Head of caudate nucleus (tissue), 42 donors: ENCODE results near the gene RPF1.
"Not testable (repeated sequence)": the region's sequence is repeated elsewhere in the genome, so short reads cannot be mapped to it uniquely, and the experiment has no call there.

ENCODE experiments used
- DNase-seq, 42 donors: peaks; one replicate each; pipeline versions ENCODE4 v3.0.0 to v3.0.0-alpha.2; 2020 to 2021; ENCODE audit warnings: mixed read lengths in 7 of 42
- intact Hi-C: fragments of 100-400 bp; cut with DNase I; formaldehyde crosslinking; loops from one replicate; pipeline ENCODE4 v1.15.0; 2022

Gene RPF1

GRCh38 chr1:84478876-84479868 lies at the start of gene RPF1:
TSS of gene RPF1 (plus strand) at chr1:84479266. CDS start at chr1:84479282, 16 bp downstream.
- intact Hi-C loops, result no loop called here
- peak; percentile 59 to 93 (median 84) for DNase-seq

DNA sequence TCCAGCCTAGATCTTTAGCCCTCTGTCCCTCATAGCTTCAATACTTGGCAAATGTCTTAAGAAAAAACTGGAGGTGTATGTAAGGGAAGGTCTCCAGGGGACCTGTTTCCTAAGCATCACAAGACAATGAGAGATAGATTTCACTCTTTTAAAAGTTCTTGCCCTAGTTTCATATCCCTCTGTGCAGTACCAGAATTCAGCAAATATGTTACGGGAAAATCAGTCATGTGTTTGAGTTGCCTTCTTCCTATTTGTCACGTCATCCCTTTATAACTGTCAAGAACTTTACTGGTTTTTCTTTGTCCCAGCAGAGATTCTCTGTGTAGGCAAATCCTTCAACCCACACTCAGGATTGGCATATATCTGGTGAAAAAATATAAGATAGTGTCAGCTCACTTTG lies 48.5 kb upstream of the RPF1 start:
- DNase-seq, result no peak
- intact Hi-C loops, result loop anchor here (5.0 kb wide), 2 partner anchors 133 to 288 kb away; partner anchors contain the start of gene PRKACB

GRCh38 chr1:84433258-84434080 lies 45.6 kb upstream of the RPF1 start:
- intact Hi-C loops, result loop anchor here (5.0 kb wide), 2 partner anchors 136 to 291 kb away; partner anchors contain the start of gene PRKACB
- peak; percentile 17 to 89 (median 66) for DNase-seq

GRCh38 chr1:84434081-84434769 lies 44.8 kb upstream of the RPF1 start:
- intact Hi-C loops, result loop anchor here (5.0 kb wide), 2 partner anchors 137 to 292 kb away; partner anchors contain the start of gene PRKACB
- DNase-seq, result no peak

- intact Hi-C loops, result loop anchor here (5.0 kb wide), 2 partner anchors 138 to 293 kb away; partner anchors contain the start of gene PRKACB
- no peak for DNase-seq
Observed at GRCh38 chr1:84434801-84435549, 44.1 kb upstream of the RPF1 start.

DNA sequence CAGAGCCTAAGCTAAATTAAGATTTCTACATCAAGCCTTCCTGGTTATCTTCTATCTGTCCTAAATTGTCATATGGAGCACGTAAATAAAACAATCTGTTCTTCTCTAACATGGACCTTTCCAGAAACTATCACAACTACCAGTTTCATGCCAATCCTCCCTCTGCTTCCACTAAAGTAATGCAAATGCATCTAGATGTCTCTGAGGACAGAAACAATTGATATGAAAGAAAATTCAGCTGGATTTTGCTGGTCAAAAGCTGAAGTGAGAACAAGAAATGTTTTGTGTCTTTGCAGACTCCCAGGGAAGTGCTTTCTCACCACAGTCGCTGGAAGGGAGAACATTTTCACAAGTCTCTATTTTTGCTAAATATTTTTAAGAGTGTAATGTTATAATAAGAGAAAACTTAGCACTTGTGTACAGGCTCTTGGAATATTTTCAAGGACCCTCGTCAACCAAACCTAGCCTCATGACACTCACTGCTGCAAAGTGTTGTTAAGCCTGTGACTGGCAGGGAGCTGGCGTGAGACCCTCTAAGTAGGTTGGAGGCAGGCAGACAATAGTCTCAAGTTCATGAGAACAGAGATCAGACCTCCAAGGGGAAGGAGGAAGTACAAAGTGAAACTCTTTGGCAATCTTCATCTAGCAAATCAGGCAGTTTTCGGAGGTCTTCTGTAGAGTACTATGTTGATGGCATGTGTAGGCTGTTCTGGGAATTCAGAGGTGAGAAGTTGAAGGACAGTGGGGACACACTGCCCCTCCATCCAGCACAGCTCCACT lies 42.0 kb upstream of the RPF1 start:
- intact Hi-C loops, result no loop called here

GRCh38 chr1:84442256-84442655 lies 36.8 kb upstream of the RPF1 start:
- intact Hi-C loops, result loop anchor here (5.0 kb wide), 1 partner anchor 310 kb away; no protein-coding TSS in a partner anchor
- peak in 4 of 42 donors; percentile 16 to 39 (median 26) for DNase-seq

More for the DNA sequence above, 42.0 kb upstream of the RPF1 start:
- peak in 1 of 42 donors; percentile 20 for DNase-seq

- DNase-seq, result not testable (repeated sequence)
- intact Hi-C loops, result loop anchor here (5.0 kb wide), 1 partner anchor 309 kb away; no protein-coding TSS in a partner anchor
Observed at GRCh38 chr1:84442747-84443646, 36.1 kb upstream of the RPF1 start.

DNA sequence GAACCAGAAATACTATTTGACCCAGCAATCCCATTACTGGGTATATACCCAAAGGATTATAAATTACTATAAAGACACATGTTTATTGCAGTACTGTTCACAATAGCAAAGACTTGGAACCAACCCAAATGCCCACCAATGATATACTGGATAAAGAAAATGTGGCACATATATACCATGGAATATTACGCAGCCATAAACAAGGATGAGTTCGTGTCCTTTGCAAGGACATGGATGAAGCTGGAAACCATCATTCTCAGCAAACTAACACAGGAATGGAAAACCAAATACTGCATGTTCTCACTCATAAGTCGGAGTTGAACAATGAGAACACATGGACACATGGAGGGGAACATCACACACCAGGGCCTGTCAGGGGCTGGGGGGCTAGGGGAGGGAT lies 30.4 kb upstream of the RPF1 start:
- DNase-seq, intact Hi-C loops: not testable (repeated sequence)

- intact Hi-C loops, result no loop called here
- no peak for DNase-seq
Observed at GRCh38 chr1:84450910-84451309, 28.2 kb upstream of the RPF1 start.

DNA sequence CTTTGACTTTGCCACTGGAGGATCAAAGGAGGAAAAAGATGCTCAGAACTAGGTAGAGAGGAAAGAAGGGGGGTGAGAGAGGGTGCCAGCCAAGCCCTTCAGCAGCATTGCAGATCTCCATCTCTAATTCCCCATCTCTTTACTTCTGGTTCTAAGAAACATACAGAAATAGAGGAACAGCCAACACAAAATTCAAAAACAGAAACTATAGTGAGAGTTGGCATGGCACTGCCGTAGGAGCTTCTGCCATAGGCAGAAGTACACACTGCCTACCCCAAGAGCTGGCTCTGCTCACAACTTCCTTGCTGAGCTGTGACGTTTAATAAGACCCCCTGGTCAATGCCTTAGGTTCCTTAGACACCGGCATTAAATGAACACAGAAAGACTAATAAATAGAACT lies 26.6 kb upstream of the RPF1 start:
- DNase-seq, result no peak
- intact Hi-C loops, result no loop called here

DNA sequence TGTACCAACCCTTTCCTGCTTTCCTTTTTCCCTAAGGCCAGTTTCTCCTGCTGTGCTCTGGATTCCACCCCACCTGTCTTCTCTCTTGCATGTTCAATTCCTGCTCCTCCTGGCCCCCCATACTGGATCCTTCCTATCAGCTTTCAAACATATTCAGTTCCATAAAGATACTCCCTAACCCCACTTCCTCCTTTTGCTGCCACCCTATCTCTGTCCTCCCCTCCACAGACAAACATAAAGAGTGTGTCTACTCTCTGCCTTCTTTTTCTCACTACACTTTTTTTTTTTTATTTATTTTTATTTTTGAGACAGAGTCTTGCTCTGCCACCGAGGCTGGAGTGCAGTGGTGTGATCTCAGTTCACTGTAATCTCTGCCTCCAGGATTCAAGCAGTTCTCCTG lies 16.9 kb upstream of the RPF1 start:
- intact Hi-C loops, result no loop called here
- DNase-seq, result no peak

DNA sequence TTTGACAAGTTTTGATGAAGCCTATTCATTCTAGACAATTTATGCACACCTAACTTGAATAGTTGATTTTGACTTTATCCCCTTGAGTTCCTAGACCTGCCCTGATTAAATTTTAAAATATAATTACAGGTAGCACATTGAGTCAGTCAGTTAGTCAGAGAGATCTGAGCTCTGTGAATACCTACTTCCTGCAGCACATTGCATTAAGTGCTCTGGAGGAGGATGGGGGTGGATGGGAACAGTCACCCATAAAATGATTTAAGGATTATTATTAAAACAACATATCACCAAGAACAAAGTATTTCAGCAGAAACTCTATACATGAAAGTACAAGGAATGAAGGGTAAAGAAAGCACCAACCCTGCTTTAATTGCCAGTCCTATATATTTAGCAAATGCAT lies 11.8 kb upstream of the RPF1 start:
- DNase-seq, result peak in 25 of 42 donors; percentile 7 to 80 (median 31)
- intact Hi-C loops, result no loop called here

GRCh38 chr1:84476225-84476624 lies 2.8 kb upstream of the RPF1 start:
- no peak for DNase-seq
- intact Hi-C loops, result no loop called here

- intact Hi-C loops, result no loop called here
- peak in 1 of 42 donors; percentile 5 for DNase-seq
Observed at GRCh38 chr1:84479998-84480397, 932 bp downstream of the RPF1 start.

- intact Hi-C loops, result no loop called here
- no peak for DNase-seq
Observed at GRCh38 chr1:84480650-84481049, 1.6 kb downstream of the RPF1 start.
